Measurements from ENCODE around the gene ODR4.

DNA sequence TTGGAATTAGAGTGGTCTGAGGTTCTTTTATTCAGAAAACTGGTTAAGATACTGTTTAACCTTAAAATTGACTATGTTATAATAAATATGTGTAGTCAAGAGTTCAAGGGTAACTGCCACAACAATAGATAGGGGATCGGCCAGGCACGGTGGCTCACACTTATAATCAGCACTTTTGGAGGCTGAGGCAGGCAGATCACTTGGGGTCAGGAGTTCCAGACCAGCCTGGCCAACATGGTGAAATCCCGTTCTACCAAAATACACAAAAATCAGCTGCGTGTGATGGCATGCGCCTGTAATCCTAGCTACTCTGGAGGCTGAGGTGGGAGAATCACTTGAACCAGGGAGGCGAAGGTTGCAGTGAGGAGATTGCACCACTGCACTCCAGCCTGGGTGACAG lies 45.8 kb downstream of the ODR4 start:
- TF ChIP-seq TAF1 (IDR thresholded peaks at IDR 0.05; ENCODE audit: low read depth, low read length) (no peak), POLR2A (IDR thresholded peaks at IDR 0.05; ENCODE audit: low read depth, low read length) (no peak)

All from GM12891 (cell line).